PC-3 (cell line): ENCODE results near the gene ROR1. TPM values are rescaled to one million over a fixed set of nuclear protein-coding genes. Genes with fewer than 3 reads are reported as not detected.

Experiments
- ATAC-seq: fragments of 200-7000 bp; cut with Tn5 transposase; 2 replicates; pipeline ENCODE4 v1.9.1; 2020; ENCODE audit warnings: mild to moderate bottlenecking, moderate library complexity
- BruUV-seq: library from RNA; stranded (reverse); fragments of 400-500 nt; replicated peaks from 2 replicates; lab custom pipeline; 2021; lab: Mats Ljungman, UMichigan
- CTCF ChIA-PET: fragments of 300-600 bp; sonication (Branson Sonifier 250); formaldehyde crosslinking; loops from one replicate; lab custom pipeline; 2022; ENCODE audit warnings: antibody characterized with exemption; lab: Charles Lee
- POLR2A ChIA-PET: fragments of 300-600 bp; sonication (Branson Sonifier 250); formaldehyde crosslinking; loops from one replicate; lab custom pipeline; 2022; ENCODE audit warnings: antibody characterized with exemption; ENCODE audit not compliant: unreplicated experiment; lab: Charles Lee
- DNase-seq: peaks from one replicate; pipeline ENCODE4 v3.0.0-alpha.2; 2015
- H2AFZ ChIP-seq: fragments of 300-600 bp; sonication (generic); 2 replicates; pipeline ENCODE4 v1.6.0; 2016; ENCODE audit warnings: antibody characterized with exemption, low read length
- H3F3A ChIP-seq: fragments of 300-600 bp; sonication (generic); one replicate; pipeline ENCODE4 v1.6.0; 2017; ENCODE audit warnings: antibody characterized with exemption, low read length, control low read depth, mild to moderate bottlenecking; ENCODE audit not compliant: unreplicated experiment
- H3K27ac ChIP-seq: fragments of 300-600 bp; sonication (generic); 2 replicates; pipeline ENCODE4 v1.5.1; 2016; ENCODE audit warnings: mild to moderate bottlenecking, low read length
- H3K27me3 ChIP-seq: fragments of 300-600 bp; sonication (generic); 2 replicates; pipeline ENCODE4 v1.6.1; 2016; ENCODE audit warnings: low read length, mixed read lengths
- H3K36me3 ChIP-seq: fragments of 300-600 bp; sonication (generic); 2 replicates; pipeline ENCODE4 v1.6.1; 2016; ENCODE audit warnings: low read depth, mixed run types, low read length, mixed read lengths
- H3K4me1 ChIP-seq: fragments of 300-600 bp; sonication (generic); 2 replicates; pipeline ENCODE4 v1.5.1; 2016; ENCODE audit warnings: low read length; ENCODE audit not compliant: insufficient read depth
- H3K4me2 ChIP-seq: fragments of 300-600 bp; sonication (generic); 2 replicates; pipeline ENCODE4 v1.6.0; 2016; ENCODE audit warnings: low read length
- H3K4me3 ChIP-seq: fragments of 300-600 bp; sonication (generic); 2 replicates; pipeline ENCODE4 v1.5.1; 2016; ENCODE audit warnings: mild to moderate bottlenecking, low read length, mixed read lengths
- H3K79me2 ChIP-seq: fragments of 300-600 bp; sonication (generic); 2 replicates; pipeline ENCODE4 v1.6.1; 2017; ENCODE audit warnings: low read length, mixed read lengths
- H3K9ac ChIP-seq: fragments of 300-600 bp; sonication (generic); 2 replicates; pipeline ENCODE4 v1.6.0; 2016; ENCODE audit warnings: mild to moderate bottlenecking, low read length
- H3K9me2 ChIP-seq: fragments of 300-600 bp; sonication (generic); replicated peaks from 2 replicates; pipeline ENCODE4 v1.6.1; 2016; ENCODE audit warnings: mixed run types, low read length, mixed read lengths
- H3K9me3 ChIP-seq: fragments of 300-600 bp; sonication (generic); 2 replicates; pipeline ENCODE4 v1.6.1; 2016; ENCODE audit warnings: low read length, mixed read lengths
- H4K20me1 ChIP-seq: fragments of 300-600 bp; sonication (generic); 2 replicates; pipeline ENCODE4 v1.6.1; 2016; ENCODE audit warnings: low read length, mixed read lengths
- CTCF ChIP-seq: fragments of 300-600 bp; sonication (generic); conservative IDR thresholded peaks from 2 replicates; pipeline ENCODE4 v1.5.1; 2017; ENCODE audit warnings: antibody characterized with exemption, low read depth, mild to moderate bottlenecking, low read length
- EZH2 ChIP-seq: fragments of 300-600 bp; sonication (generic); IDR thresholded peaks from one replicate; pipeline ENCODE4 v1.6.1; 2017; ENCODE audit warnings: antibody characterized with exemption, mild to moderate bottlenecking, low read length; ENCODE audit not compliant: unreplicated experiment
- EZH2phosphoT487 ChIP-seq: fragments of 300-600 bp; sonication (generic); IDR thresholded peaks from 2 replicates; pipeline ENCODE4 v1.6.1; 2018; ENCODE audit warnings: mild to moderate bottlenecking, antibody characterized with exemption, low read length, borderline replicate concordance
- intact Hi-C: fragments of 100-400 bp; cut with micrococcal nuclease; formaldehyde crosslinking; loops from 2 replicates; pipeline ENCODE4 v1.9.0; 2023
- total RNA-seq: library from RNA; depleted of rRNA; stranded (reverse); fragments of >200 nt; gene quantifications from 2 replicates; pipeline ENCODE4 v1.2.3, GENCODE V29; 2014

The ROR1 gene
- total RNA-seq, 1 experiment from 2014 or later = 16.5 TPM

GRCh38 chr1:63931468-63931867 lies 157.7 kb downstream of the ROR1 start:
- H3K27ac ChIP-seq = no peak overlapping the region
- intact Hi-C loops = no loop called here
- H3F3A ChIP-seq = no peaks in the 10 kb centered on the region
- ChIA-PET CTCF (no interaction called here), POLR2A (no interaction called here)
- no peak overlapping the region for H2AFZ ChIP-seq
- peak; percentile 22 for DNase-seq
- no peak for ATAC-seq
- H3K4me3 ChIP-seq = no peak overlapping the region
- no peak overlapping the region for H3K4me2 ChIP-seq
- no peaks in the 10 kb centered on the region for H3K9me2 ChIP-seq
- H3K9ac ChIP-seq = no peak overlapping the region
- H3K36me3 ChIP-seq = no peaks in the 10 kb centered on the region
- TF ChIP-seq CTCF = no peak
- TF ChIP-seq EZH2phosphoT487 = no peak
- no peak for TF ChIP-seq EZH2
- BruUV-seq = no TSS peak
- H3K4me1 ChIP-seq = peaks cover 7% of the 10 kb centered on the region
- no peaks in the 10 kb centered on the region for H3K27me3 ChIP-seq
- H3K79me2 ChIP-seq = peaks cover 15% of the 10 kb centered on the region
- no peaks in the 10 kb centered on the region for H4K20me1 ChIP-seq
- no peaks in the 10 kb centered on the region for H3K9me3 ChIP-seq

- H3K36me3 ChIP-seq = no peaks in the 10 kb centered on the region
- no peaks in the 10 kb centered on the region for H3K9me3 ChIP-seq
- no peak overlapping the region for H3K27ac ChIP-seq
- ATAC-seq (no peak), DNase-seq (no peak)
- H3F3A ChIP-seq = no peaks in the 10 kb centered on the region
- no peaks in the 10 kb centered on the region for H3K79me2 ChIP-seq
- TF ChIP-seq EZH2phosphoT487 (no peak), EZH2 (no peak), CTCF (no peak)
- ChIA-PET CTCF (interaction anchor here (0.6 to 2.0 kb wide), 6 partner anchors 71 to 311 kb away, joined by 3 to 12 read pairs (median 4); no protein-coding TSS in a partner anchor), POLR2A (no interaction called here)
- no peaks in the 10 kb centered on the region for H4K20me1 ChIP-seq
- H3K4me2 ChIP-seq = no peak overlapping the region
- H3K9ac ChIP-seq = no peak overlapping the region
- no peaks in the 10 kb centered on the region for H3K9me2 ChIP-seq
- BruUV-seq = no TSS peak
- intact Hi-C loops = loop anchor here (1.0 kb wide), 2 partner anchors 203 to 309 kb away; no protein-coding TSS in a partner anchor
- H2AFZ ChIP-seq = no peak overlapping the region
- no peak overlapping the region for H3K4me3 ChIP-seq
- H3K4me1 ChIP-seq = no peaks in the 10 kb centered on the region
- H3K27me3 ChIP-seq = no peaks in the 10 kb centered on the region
Observed at GRCh38 chr1:63934697-63935096, 160.9 kb downstream of the ROR1 start.

- ChIA-PET CTCF (interaction anchor here (0.6 to 2.0 kb wide), 6 partner anchors 71 to 311 kb away, joined by 3 to 12 read pairs (median 4); no protein-coding TSS in a partner anchor), POLR2A (no interaction called here)
- Histone ChIP-seq H3K27me3 (no peaks in the 10 kb centered on the region), H3K9me2 (no peaks in the 10 kb centered on the region), H3K9me3 (no peaks in the 10 kb centered on the region), H2AFZ (no peak overlapping the region), H3F3A (no peaks in the 10 kb centered on the region), H3K79me2 (no peaks in the 10 kb centered on the region), H3K4me2 (no peak overlapping the region), H3K9ac (no peak overlapping the region), H4K20me1 (no peaks in the 10 kb centered on the region), H3K4me3 (no peak overlapping the region), H3K4me1 (no peaks in the 10 kb centered on the region), H3K27ac (no peak overlapping the region), H3K36me3 (no peaks in the 10 kb centered on the region)
- peak; percentile 84 for ATAC-seq
- peak; percentile 63 for DNase-seq
- TF ChIP-seq EZH2phosphoT487 (no peak), CTCF (peak; percentile 75), EZH2 (no peak)
- intact Hi-C loops = loop anchor here (1.0 kb wide), 2 partner anchors 202 to 308 kb away; no protein-coding TSS in a partner anchor
- no TSS peak for BruUV-seq
Observed at GRCh38 chr1:63935143-63935542, 161.3 kb downstream of the ROR1 start.
